K562 (cell line): ENCODE data around the gene NDUFB10. TPM values are rescaled to one million over a fixed set of nuclear protein-coding genes. Genes with fewer than 3 reads are reported as not detected.
A peak's percentile ranks its signal among the peaks of the same experiment; 100 is the strongest.

Experiments used
- HNRNPK ChIP-seq: fragments of 200-400 bp; formaldehyde crosslinking; IDR thresholded peaks from one replicate; pipeline ENCODE4 v1.6.1; 2018; ENCODE audit warnings: mild to moderate bottlenecking, low read depth, low read length; ENCODE audit not compliant: poor library complexity, severe bottlenecking
- MAFK ChIP-seq: IDR thresholded peaks from 2 replicates; pipeline ENCODE4 v1.6.1; 2011; ENCODE audit warnings: low read length, improper control_type of control experiment
- MYNN ChIP-seq, 2 experiments: sonication (generic); formaldehyde crosslinking in 1 of 2; IDR thresholded peaks; 2 replicates each; pipeline versions ENCODE4 v1.5.0 to v1.6.1; 2016 to 2020; ENCODE audit warnings: antibody characterized with exemption in 1 of 2, missing genetic modification reagents in 1 of 2
- NCOA2 ChIP-seq, 2 experiments: fragments of 450-650 bp; IDR thresholded peaks; 2 replicates each; pipeline ENCODE4 v1.6.1; 2018; ENCODE audit warnings: mild to moderate bottlenecking in 2 of 2, moderate library complexity in 1 of 2; ENCODE audit not compliant: partially characterized antibody in 2 of 2
- PHB ChIP-seq: fragments of 250-450 bp; sonication (Bioruptor Pico); IDR thresholded peaks from 2 replicates; pipeline ENCODE4 v1.5.0; 2021
- RBM17 ChIP-seq: fragments of 200-400 bp; formaldehyde crosslinking; IDR thresholded peaks from 2 replicates; pipeline ENCODE4 v1.6.1; 2017; ENCODE audit warnings: low read depth, mild to moderate bottlenecking, low read length, borderline replicate concordance
- SRSF3 ChIP-seq: fragments of 200-400 bp; formaldehyde crosslinking; IDR thresholded peaks from 2 replicates; pipeline ENCODE4 v1.6.1; 2016; ENCODE audit warnings: mild to moderate bottlenecking, low read length, moderate library complexity; ENCODE audit not compliant: insufficient read depth
- TBP ChIP-seq: optimal IDR thresholded peaks from 2 replicates; pipeline ENCODE3; 2011; ENCODE audit warnings: low read depth, low read length, improper control_type of control experiment
- XRCC4 ChIP-seq: IDR thresholded peaks from one replicate; pipeline ENCODE4 v1.6.1; 2011; ENCODE audit not compliant: insufficient read depth, insufficient read length; ENCODE audit errors: extremely low read depth
- ZNF224 ChIP-seq: sonication (generic); formaldehyde crosslinking; IDR thresholded peaks from 2 replicates; pipeline ENCODE4 v1.8.0; 2022; ENCODE audit warnings: mild to moderate bottlenecking, missing genetic modification reagents
- ZNF445 ChIP-seq: fragments of 250-450 bp; sonication (Bioruptor Pico); IDR thresholded peaks from 2 replicates; pipeline ENCODE4 v1.4.0; 2020; ENCODE audit warnings: low read depth, mild to moderate bottlenecking, moderate library complexity
- ZNF695 ChIP-seq: fragments of 450-650 bp; formaldehyde crosslinking; IDR thresholded peaks from 2 replicates; pipeline ENCODE4 v1.4.0; 2020; ENCODE audit warnings: mild to moderate bottlenecking, moderate library complexity
- ZNF76 ChIP-seq: fragments of 250-450 bp; sonication (Bioruptor Pico); IDR thresholded peaks from 2 replicates; pipeline ENCODE4 v1.4.0; 2020; ENCODE audit warnings: mild to moderate bottlenecking, moderate library complexity, borderline replicate concordance
- polyA plus RNA-seq, 8 experiments: library from polyadenylated mRNA; depleted of rRNA in 4 of 8; stranded (reverse) in 5 of 8; unstranded in 3 of 8; fragments of >200 nt; fragmentation: Nextera tagmentation in 2 of 8; fragmentation: Illumina TruSeq in 1 of 8; extraction: Ambion mirVana in 2 of 8; extraction: Trizol in 1 of 8; gene quantifications; 2 replicates each; pipeline versions ENCODE4 v1.2.1 to v1.2.3, GENCODE V29; 2011 to 2014; ENCODE audit warnings: inconsistent platforms in 1 of 8, missing spikeins in 1 of 8
- total RNA-seq, 7 experiments: library from RNA; depleted of rRNA in 6 of 7; stranded (reverse); fragments of >200 nt in 6 of 7; fragmentation: Illumina TruSeq in 2 of 7; extraction: Trizol in 2 of 7; gene quantifications; 2 replicates each; pipeline versions ENCODE4 v1.2.1 to v1.2.3, GENCODE V29; 2011 to 2021; ENCODE audit warnings: low replicate concordance in 1 of 7
- TF ChIP-seq, protein P1 (sequence below), 2 experiments: IDR thresholded peaks; 2 replicates each; pipeline ENCODE4 v1.6.1; 2011; ENCODE audit warnings: borderline replicate concordance in 1 of 2, control low read depth in 1 of 2, low read depth in 1 of 2, low read length in 1 of 2, mild to moderate bottlenecking in 1 of 2, mixed read lengths in 1 of 2, moderate library complexity in 1 of 2; ENCODE audit not compliant: insufficient read depth in 1 of 2, insufficient read length in 1 of 2, poor library complexity in 1 of 2, severe bottlenecking in 1 of 2; ENCODE audit errors: extremely low read depth in 1 of 2
- TF ChIP-seq, protein P2 (sequence below): sonication (generic); formaldehyde crosslinking; IDR thresholded peaks from 2 replicates; pipeline ENCODE4 v1.9.0; 2022; ENCODE audit warnings: mild to moderate bottlenecking, missing genetic modification reagents
- TF ChIP-seq, protein P3 (sequence below): fragments of 450-650 bp; IDR thresholded peaks from 2 replicates; pipeline ENCODE4 v1.6.1; 2017; ENCODE audit warnings: antibody characterized with exemption

NDUFB10 gene
- total and polyA plus RNA-seq, 9 of the 15 experiments (the other 6 are each of a cell fraction or from before 2014, with no cell fraction given), result 69.3 to 527 (median 161) TPM

DNA sequence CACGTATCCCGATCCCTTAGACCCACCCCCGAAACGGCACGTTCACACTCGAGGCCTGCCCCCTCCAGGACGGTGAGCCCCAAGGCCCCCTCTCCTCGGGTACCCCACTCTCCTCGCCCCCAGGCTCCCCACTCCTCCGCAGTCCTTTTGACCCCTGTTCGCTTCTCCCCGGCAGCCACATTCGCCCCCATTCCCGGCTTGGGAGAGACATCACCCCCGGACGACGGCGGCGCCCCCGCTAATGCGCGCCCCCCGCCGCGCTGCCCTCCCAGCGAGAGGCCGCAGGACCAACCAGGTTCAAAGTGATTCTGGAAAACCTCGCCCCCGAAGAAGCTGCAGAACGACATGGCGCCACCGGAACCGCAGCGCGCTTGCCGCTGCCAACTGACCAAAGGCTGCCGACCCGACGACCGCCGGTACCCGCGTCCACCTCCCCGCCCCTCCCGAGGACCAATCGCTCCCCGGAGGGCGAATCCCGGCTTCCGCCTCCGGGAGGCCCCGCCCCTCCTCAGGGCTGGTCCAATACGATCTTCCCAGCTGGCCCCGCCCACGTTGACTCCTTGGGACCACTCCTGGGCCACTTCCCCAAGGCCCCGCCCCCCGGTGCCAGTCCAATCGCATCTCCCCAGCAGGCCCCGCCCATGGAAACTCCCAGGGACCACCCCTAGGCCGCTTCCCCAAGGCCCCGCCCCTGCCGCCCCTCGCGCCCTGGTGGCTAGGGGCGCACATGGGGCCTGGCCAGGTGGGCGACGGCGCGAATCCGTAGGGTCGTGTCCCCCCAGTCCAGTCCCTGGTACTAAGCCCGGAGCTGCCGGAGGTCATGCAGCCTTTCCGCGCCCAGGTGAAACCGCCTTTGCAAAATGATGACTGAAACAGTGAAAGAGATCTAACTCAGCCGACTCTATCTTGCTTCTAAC lies 16.3 kb upstream of the NDUFB10 start, which contains the start of gene MSRB1 (continued):
- TF ChIP-seq RBM17 (no peak), ZNF445 (no peak), SRSF3 (no peak), MAFK (no peak), NCOA2 (IDR thresholded peaks at IDR 0.05; ENCODE audit: partially characterized antibody in 2 of 2) (no peak), PHB (CRISPR knock-in tag) (no peak), TBP (peak; percentile 65), ZNF76 (CRISPR knock-in tag) (no peak), HNRNPK (no peak), XRCC4 (no peak), MYNN (IDR thresholded peaks at IDR 0.05) (no peak), MYNN (CRISPR knock-in tag; IDR thresholded peaks at IDR 0.05) (no peak), ZNF224 (CRISPR knock-in tag) (no peak), ZNF695 (CRISPR knock-in tag) (no peak)
- TF ChIP-seq, protein P1, sequence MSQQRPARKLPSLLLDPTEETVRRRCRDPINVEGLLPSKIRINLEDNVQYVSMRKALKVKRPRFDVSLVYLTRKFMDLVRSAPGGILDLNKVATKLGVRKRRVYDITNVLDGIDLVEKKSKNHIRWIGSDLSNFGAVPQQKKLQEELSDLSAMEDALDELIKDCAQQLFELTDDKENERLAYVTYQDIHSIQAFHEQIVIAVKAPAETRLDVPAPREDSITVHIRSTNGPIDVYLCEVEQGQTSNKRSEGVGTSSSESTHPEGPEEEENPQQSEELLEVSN (IDR thresholded peaks at IDR 0.05; ENCODE audit: borderline replicate concordance in 1 of 2, extremely low read depth in 1 of 2, insufficient read depth in 1 of 2, insufficient read length in 1 of 2, low read depth in 1 of 2, low read length in 1 of 2, poor library complexity in 1 of 2, severe bottlenecking in 1 of 2), result peak in 1 of 2 experiments; percentile 43
- TF ChIP-seq, protein P2, sequence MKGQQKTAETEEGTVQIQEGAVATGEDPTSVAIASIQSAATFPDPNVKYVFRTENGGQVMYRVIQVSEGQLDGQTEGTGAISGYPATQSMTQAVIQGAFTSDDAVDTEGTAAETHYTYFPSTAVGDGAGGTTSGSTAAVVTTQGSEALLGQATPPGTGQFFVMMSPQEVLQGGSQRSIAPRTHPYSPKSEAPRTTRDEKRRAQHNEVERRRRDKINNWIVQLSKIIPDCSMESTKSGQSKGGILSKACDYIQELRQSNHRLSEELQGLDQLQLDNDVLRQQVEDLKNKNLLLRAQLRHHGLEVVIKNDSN (CRISPR knock-in tag), result no peak
- TF ChIP-seq, protein P3, sequence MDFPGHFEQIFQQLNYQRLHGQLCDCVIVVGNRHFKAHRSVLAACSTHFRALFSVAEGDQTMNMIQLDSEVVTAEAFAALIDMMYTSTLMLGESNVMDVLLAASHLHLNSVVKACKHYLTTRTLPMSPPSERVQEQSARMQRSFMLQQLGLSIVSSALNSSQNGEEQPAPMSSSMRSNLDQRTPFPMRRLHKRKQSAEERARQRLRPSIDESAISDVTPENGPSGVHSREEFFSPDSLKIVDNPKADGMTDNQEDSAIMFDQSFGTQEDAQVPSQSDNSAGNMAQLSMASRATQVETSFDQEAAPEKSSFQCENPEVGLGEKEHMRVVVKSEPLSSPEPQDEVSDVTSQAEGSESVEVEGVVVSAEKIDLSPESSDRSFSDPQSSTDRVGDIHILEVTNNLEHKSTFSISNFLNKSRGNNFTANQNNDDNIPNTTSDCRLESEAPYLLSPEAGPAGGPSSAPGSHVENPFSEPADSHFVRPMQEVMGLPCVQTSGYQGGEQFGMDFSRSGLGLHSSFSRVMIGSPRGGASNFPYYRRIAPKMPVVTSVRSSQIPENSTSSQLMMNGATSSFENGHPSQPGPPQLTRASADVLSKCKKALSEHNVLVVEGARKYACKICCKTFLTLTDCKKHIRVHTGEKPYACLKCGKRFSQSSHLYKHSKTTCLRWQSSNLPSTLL, result 0 out of 2 replicates have a peak, but pooled peaks have one; percentile 12
